Measurements from ENCODE around the gene THSD4. TPM values are rescaled to one million over a fixed set of nuclear protein-coding genes. Genes with fewer than 3 reads are reported as not detected.

THSD4 gene
- total RNA-seq, 4 donors from 2014 or later = 2.7 to 49.2 (median 15.8) TPM

DNA sequence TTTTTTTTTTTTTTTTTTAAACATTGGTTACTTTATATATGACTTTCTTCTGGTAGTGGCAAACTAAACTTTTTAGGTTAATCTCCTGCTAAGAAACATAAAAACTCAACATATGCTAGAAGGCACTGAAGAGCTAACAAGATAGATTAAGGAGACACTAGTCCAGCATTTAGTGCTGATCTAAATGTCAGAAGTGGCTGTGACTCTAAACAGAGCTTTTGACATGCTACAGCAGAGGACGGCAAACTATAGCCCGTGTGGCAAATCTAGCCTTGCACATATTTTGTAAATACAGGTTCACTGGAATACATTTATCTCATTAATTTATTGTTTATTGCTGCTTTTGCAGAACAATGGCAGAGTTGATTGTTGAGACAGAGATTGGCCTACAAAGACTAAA lies 715.7 kb downstream of the THSD4 start:
- TF ChIP-seq, protein P1, sequence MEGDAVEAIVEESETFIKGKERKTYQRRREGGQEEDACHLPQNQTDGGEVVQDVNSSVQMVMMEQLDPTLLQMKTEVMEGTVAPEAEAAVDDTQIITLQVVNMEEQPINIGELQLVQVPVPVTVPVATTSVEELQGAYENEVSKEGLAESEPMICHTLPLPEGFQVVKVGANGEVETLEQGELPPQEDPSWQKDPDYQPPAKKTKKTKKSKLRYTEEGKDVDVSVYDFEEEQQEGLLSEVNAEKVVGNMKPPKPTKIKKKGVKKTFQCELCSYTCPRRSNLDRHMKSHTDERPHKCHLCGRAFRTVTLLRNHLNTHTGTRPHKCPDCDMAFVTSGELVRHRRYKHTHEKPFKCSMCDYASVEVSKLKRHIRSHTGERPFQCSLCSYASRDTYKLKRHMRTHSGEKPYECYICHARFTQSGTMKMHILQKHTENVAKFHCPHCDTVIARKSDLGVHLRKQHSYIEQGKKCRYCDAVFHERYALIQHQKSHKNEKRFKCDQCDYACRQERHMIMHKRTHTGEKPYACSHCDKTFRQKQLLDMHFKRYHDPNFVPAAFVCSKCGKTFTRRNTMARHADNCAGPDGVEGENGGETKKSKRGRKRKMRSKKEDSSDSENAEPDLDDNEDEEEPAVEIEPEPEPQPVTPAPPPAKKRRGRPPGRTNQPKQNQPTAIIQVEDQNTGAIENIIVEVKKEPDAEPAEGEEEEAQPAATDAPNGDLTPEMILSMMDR (IDR thresholded peaks at IDR 0.05) = no peak
- ATAC-seq (ENCODE audit: low FRiP score) (no peak), DNase-seq (ENCODE audit: low spot score) (no peak)

Other genes with a start within 250 kb of the THSD4 start
- 1 to 10 TPM in 2 of 4 donors, under 1 TPM in 2; 0.48 to 3.5 (median 1.1) TPM for gene THAP10, start 223.0 kb upstream of the THSD4 start, total RNA-seq
- gene LRRC49, start 222.6 kb upstream of the THSD4 start, total RNA-seq = 1 to 10 TPM; 2.5 to 7.1 (median 5.0) TPM